HG03571 (cell line): Measurements from ENCODE around the gene LAMC3.
"Not testable (repeated sequence)": the region's sequence is repeated elsewhere in the genome, so short reads cannot be mapped to it uniquely, and the experiment has no call there.

Experiments
- ATAC-seq: cut with Tn5 transposase; IDR thresholded peaks from one replicate; pipeline ENCODE4 v1.9.1; 2021; ENCODE audit not compliant: unreplicated experiment

The LAMC3 gene

GRCh38 chr9:131095666-131096268 lies 86.8 kb downstream of the LAMC3 start:
- no peak for ATAC-seq

DNA sequence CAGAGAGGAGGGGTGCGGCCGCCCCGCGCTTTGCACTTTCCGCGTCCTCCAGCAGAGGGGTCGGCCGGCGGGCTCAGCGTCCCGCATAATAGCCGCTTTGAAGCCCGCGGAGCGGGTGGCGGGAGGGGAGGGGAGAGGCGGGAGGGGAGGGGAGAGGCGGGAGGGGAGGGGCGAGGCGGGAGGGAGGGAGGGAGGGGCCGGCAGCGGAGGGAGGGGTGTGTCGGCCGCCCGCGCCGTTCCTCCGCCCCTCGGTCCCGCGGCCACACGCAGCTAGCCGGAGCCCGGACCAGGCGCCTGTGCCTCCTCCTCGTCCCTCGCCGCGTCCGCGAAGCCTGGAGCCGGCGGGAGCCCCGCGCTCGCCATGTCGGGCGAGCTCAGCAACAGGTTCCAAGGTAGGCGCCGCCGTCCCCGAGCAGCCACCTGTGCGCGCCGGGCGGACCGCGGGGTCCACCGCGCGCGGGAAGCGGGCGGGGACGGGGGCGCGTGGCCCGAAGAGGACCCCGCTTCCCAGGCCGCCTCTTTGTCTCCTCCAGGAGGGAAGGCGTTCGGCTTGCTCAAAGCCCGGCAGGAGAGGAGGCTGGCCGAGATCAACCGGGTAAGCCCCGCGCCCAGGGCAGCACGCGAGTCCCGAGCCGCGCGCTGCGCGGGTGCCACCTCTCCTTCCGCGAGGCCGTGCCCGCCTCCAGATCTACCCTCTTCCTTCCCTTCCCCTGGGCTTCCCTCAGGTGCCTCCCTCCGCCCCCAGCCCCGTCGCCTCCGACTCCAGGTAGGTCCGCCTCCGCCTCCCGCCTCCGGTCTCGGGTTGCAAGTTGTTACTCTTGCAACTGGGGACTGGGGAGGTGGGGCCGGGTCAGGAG lies 87.5 kb downstream of the LAMC3 start, which contains the start of gene AIF1L:
AIF1L (plus strand) TSS at position 263 of the 857 bp plus-strand sequence; CDS start at position 362, 99 bp downstream.
- ATAC-seq: no peak

- no peak for ATAC-seq
These were observed 88.4 kb downstream of the LAMC3 start for GRCh38 chr9:131097126-131097947.

- no peak for ATAC-seq
These were observed 88.9 kb downstream of the LAMC3 start for GRCh38 chr9:131097948-131098278.

DNA sequence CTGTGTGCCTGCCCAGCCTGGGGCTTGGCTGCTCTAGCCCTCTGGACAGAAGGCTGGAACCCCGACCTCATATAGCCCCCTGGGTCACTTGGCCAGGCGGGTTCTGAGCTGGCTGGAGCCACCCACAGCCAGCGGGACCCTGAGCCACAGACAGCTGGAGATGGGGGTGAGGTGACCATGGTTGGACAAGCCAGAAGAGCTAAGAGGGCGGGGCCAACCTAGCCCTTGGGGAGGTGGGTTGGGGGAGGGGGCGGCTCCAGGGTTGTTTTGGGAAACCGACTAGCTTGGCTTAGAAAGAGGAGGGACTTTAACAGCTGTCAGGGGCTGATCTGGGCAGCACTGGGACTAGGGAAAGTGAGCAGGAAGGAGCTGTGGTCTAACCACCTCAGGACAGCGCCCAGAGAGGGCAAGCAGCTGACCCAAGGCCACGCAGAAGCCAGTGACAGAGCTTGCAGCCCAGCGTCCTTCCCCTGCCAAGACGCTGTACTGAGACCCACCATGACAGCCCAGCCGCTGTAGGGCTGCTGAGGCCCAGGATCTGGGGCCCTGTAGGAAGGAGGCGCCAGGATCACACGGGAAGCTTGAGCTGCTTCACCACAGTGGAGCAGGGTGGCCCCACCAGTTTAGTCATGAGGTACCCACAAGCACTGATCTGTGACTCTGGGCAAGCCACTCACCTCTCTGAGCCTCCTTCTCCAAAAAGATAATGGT lies 89.6 kb downstream of the LAMC3 start:
- ATAC-seq: no peak

DNA sequence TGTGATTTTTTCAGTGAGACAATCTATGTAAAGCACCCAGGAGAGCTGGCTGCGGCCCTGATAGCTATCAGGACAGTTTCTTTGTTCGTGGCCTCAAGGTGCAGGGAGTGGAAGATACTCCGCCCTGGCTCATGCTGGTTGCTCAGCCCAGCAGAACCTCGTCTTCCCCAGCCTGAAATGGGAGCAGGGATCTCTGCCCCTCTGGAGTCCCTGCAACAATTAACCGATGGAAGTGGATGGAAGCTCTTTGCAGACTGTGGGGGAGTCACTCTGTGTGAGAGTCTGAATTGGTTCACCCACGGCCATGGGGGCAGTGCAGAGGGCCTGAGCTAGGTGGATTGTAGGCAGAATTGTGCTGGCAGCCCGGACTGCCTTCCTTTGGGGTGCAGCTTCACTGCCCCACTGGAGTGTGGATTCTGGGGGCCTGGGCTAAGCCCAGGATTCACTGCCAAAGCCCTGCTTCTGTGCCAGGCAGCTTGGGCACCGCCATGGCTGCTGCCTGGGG lies 90.2 kb downstream of the LAMC3 start:
- ATAC-seq: no peak

GRCh38 chr9:131099845-131100244 lies 90.9 kb downstream of the LAMC3 start:
- ATAC-seq: not testable (repeated sequence)

- no peak for ATAC-seq
These were observed 91.5 kb downstream of the LAMC3 start for GRCh38 chr9:131100445-131100844.

GRCh38 chr9:131101207-131101964 lies 92.4 kb downstream of the LAMC3 start:
- ATAC-seq: no peak

DNA sequence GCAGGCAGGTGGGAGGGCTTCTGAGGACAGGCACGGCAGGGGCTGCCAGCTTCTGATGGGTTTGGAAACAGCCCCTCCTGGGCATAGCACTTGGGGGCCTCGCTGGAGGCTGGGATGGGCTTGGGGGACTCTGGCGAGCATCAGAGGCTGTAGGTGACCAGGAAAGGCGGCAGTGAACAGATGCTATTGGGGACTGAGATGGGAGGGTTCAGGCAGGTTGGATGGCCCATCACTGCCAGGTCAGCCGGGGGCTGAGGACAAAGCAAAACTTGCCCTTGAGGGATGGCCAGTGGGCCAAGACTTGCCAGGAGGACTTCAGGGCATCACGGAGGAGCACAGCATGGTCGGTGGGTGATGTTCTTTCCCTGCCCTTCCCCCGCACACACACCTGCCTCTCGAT lies 94.0 kb downstream of the LAMC3 start:
- ATAC-seq: no peak

DNA sequence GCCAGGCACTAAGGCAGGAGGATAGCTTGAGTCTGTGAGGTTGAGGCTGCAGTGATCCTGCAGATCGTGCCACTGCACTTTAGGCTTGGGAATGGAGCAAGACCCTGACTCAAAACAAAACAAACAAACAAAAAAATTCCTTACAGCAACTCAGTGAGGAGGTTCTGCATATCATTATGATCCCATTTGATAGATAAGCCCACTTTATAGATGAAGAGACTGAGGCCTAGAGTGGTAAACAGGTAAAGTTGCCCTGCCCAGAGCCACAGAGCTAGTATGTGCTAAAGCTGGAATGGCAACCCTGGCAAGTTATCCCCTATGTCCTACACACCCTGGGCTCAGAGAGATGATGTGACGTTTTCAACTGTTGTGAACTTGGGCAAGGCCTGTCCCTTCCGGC lies 94.6 kb downstream of the LAMC3 start:
- ATAC-seq: no peak

DNA sequence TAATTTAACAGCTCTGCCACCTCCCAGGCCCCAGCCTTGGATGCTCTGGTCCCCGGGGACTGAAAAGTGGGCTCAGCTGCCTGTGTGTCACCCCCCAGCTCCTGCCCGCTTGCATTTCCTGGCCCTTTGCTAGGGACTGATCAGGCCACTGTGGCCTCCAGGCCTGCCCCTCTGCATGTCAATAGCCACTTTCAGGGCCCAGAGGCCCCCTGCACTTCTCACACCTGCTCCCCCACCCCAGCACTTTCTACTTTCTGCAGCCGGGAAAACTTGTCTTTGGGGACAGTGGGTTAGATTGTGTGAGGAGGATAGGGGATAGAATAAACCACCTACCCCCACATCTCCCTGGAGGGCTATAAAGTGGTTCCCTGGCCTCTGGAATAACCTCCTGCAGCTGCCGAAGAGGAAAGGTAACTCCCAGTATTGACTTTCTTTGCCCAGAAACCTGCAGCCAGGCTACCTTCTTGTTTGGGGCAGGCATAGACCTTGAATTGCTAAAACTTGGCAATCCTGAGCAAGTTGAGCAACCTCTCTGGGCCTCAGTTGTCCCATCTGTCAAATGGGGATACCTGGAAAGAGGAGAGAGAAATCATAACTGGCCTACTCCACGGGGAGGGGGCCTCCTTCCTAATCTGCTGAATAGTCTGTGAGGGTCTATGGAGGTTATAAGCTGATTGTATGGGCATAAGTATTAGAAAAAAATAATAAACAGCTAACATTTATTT lies 95.2 kb downstream of the LAMC3 start:
- no peak for ATAC-seq

DNA sequence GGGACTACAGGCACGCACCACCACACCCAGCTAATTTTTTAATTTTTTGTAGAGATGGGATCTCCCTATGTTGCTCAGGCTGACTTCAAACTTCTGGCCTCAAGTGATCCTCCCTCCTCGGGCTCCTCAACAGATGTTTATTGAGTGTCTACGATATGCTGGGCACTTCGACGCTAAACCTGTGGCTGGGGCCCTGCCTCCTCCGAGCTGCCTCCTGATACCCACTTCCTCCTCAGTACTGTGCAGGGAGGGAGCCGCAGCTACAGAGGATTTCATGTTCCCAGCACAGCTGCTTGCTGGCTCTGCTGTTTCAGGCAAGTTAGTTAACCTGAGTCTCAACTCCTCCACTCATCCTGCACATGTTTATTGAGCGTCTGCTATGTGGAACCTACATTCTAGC lies 97.0 kb downstream of the LAMC3 start:
- ATAC-seq: no peak

DNA sequence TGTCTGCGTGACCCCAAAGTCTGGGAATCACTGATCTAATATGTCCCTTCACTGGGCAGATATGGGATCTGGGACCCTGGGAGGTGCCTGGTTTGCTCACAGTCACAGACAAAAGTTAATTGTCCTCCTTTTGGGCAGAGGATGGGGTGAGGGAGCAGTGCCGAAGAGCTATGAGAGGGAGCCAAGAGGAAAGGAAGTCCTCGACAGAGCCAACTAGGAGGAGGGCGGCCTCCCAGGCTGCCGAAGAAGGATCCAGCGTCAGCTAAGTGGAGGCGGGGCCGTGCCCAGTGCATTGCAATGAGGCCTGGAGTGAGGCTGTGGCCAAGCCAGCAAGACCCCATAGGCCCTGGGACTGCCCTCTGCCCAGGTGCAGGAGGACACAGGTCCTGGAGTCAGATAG lies 98.8 kb downstream of the LAMC3 start:
- no peak for ATAC-seq

- ATAC-seq: no peak
These were observed 102.3 kb downstream of the LAMC3 start for GRCh38 chr9:131111186-131111853.

DNA sequence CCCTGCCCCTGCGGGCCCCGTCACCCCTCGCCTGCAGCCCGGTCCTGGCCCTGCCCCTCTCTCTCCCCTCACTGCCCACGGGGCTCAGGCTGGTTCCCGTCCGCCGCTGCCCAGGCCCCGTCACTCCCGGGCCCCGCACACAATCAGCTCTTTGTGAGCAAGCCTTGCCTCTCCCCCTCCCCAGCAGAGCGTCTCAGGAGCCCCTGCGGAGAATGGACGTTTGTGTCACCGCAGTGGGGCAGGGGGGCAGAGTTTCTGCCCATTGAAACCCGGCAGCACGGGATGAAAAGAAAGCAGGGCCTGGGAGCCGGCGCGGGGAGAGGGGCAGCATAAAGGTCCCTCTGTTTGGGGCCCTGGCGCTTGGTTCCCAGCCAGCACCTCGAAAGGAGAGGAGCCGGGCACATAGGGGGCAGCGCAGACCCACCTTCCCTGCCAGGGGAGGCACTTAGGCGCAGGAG lies 102.9 kb downstream of the LAMC3 start:
- no peak for ATAC-seq

GRCh38 chr9:131112374-131113154 lies 103.6 kb downstream of the LAMC3 start:
- ATAC-seq: no peak

DNA sequence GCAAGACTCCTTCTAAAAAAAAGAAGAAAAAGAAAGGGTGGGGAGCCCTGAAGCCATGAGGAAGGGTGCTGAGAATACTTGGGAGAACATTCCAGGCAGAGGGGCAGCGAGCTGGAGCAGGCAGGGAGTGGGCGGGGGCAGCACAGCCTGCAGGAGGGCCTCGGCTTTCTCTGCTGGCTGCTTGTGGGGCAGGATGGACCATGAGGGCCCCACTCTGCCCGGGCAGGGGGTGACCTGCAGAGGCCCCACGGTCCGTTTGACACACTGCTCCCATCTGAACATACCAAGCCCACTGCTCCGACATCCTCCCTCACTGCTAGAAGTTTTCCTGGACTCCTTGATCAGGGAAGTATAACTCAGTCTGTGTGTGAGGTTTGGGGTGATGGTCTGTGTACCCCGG lies 104.7 kb downstream of the LAMC3 start:
- no peak for ATAC-seq
